ENCODE data around the gene PXMP4.

DNA sequence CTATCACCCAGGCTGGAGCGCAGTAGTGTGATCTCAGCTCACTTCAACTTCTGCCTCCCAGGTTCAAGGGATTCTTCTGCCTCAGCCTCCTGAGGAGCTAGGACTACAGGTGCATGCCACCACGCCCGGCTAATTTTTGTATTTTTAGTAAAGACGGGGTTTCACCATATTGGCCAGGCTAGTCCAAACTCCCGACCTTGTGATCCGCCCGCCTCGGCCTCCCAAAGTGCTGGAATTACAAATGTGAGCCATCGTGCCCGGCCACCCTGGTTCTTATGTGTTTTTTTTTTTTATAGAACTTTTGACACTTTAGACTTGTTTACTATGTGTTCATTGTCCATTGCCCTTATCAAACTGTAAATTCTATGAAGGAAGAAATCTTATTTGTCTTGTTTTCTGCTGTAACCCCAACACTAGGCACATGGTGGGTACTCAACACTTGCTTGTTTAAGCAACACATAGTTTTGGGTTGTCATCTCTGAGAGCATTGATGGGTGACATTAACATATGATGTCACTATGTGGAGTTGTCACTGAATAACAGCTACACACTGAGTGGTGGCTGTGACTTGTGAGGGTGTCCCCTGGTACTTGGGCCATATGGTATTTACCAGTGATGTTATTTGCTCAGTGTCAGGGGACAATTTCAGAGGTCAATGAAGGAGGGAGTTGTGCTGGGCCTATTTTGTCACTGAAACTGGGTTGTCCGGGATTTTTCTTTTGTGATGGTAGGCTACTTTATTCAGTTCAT is 1.5 kb upstream of the PXMP4 start:
- TF ChIP-seq, protein P1, sequence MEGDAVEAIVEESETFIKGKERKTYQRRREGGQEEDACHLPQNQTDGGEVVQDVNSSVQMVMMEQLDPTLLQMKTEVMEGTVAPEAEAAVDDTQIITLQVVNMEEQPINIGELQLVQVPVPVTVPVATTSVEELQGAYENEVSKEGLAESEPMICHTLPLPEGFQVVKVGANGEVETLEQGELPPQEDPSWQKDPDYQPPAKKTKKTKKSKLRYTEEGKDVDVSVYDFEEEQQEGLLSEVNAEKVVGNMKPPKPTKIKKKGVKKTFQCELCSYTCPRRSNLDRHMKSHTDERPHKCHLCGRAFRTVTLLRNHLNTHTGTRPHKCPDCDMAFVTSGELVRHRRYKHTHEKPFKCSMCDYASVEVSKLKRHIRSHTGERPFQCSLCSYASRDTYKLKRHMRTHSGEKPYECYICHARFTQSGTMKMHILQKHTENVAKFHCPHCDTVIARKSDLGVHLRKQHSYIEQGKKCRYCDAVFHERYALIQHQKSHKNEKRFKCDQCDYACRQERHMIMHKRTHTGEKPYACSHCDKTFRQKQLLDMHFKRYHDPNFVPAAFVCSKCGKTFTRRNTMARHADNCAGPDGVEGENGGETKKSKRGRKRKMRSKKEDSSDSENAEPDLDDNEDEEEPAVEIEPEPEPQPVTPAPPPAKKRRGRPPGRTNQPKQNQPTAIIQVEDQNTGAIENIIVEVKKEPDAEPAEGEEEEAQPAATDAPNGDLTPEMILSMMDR (optimal IDR thresholded peaks at IDR 0.05 in 1 of 3, IDR thresholded peaks at IDR 0.05 in 1 of 3, conservative IDR thresholded peaks at IDR 0.05 in 1 of 3; ENCODE audit: extremely low read depth in 1 of 3, insufficient read depth in 2 of 3, low read length in 3 of 3) = no peak
- TF ChIP-seq EZH2 (IDR thresholded peaks at IDR 0.05; ENCODE audit: low read length) = no peak
